Activated T-cell treated with anti-CD3 and anti-CD28 coated beads, Interleukin-2, amount 50 U/mL, for 24 hours (primary cell): ENCODE results near the gene ARHGAP11B.
"Not testable (repeated sequence)": the region's sequence is repeated elsewhere in the genome, so short reads cannot be mapped to it uniquely, and the experiment has no call there.

Experiments
- DNase-seq: peaks from one replicate; pipeline ENCODE4 v3.0.0-alpha.2; 2020
- H3K27ac Mint-ChIP-seq: 2 replicates; pipeline ENCODE4 v1.8.0; 2020; ENCODE audit warnings: mild to moderate bottlenecking, mixed read lengths
- H3K27me3 Mint-ChIP-seq: 2 replicates; pipeline ENCODE4 v1.8.0; 2020; ENCODE audit warnings: mixed read lengths
- H3K36me3 Mint-ChIP-seq: 2 replicates; pipeline ENCODE4 v1.8.0; 2020; ENCODE audit warnings: low read depth, mixed read lengths
- H3K4me1 Mint-ChIP-seq: 2 replicates; pipeline ENCODE4 v1.8.0; 2020; ENCODE audit warnings: low read depth, mixed read lengths
- H3K4me3 Mint-ChIP-seq: 2 replicates; pipeline ENCODE4 v1.8.0; 2020; ENCODE audit warnings: mild to moderate bottlenecking, moderate library complexity, mixed read lengths
- H3K9me3 Mint-ChIP-seq: 2 replicates; pipeline ENCODE4 v1.8.0; 2020; ENCODE audit warnings: mixed read lengths

ARHGAP11B gene

GRCh38 chr15:30625436-30626193 lies at the start of gene ARHGAP11B:
TSS of gene ARHGAP11B (plus strand) at chr15:30626128.
- peak within 1 kb of the TSS; percentile 99 for H3K4me3 Mint-ChIP-seq
- H3K27ac Mint-ChIP-seq = peak within 1 kb of the TSS; percentile 97
- peaks cover 38% of the 10 kb centered on the region for H3K36me3 Mint-ChIP-seq

DNA sequence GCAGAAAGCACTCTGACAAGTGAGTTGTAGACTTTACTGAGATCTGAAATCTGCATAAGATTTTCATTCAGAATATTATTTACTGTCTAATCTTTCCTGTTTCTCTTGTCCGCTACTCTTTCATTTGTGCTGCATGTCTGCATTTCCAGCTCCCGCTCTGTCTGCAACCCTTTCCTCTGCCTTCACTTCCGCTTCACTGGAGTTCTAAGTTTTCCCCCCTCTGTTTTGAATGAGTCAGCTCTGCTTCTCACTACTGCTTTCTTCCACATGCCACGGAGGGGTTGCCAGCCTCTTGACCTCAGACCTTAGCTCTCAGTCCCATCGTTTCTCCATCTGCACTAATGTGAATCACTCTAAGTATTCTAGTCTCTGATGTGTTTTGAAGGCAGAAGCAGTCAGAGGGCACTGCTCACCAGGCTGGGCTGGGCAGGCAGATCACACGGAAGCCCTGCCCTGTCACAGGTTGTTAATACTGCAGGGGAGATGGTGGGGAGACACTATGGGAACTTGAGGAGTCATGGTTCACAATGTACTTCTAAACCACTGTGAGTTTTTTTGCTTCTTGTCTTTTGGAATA lies 46.4 kb upstream of the ARHGAP11B start:
- not testable (repeated sequence) for H3K27ac Mint-ChIP-seq, H3K4me3 Mint-ChIP-seq, DNase-seq, H3K36me3 Mint-ChIP-seq, H3K27me3 Mint-ChIP-seq, H3K9me3 Mint-ChIP-seq, H3K4me1 Mint-ChIP-seq

More at GRCh38 chr15:30625436-30626193, at the start of gene ARHGAP11B:
- not testable (repeated sequence) for H3K9me3 Mint-ChIP-seq, H3K27me3 Mint-ChIP-seq
- DNase-seq = peak; percentile 94
- peaks cover 14% of the 10 kb centered on the region for H3K4me1 Mint-ChIP-seq

DNA sequence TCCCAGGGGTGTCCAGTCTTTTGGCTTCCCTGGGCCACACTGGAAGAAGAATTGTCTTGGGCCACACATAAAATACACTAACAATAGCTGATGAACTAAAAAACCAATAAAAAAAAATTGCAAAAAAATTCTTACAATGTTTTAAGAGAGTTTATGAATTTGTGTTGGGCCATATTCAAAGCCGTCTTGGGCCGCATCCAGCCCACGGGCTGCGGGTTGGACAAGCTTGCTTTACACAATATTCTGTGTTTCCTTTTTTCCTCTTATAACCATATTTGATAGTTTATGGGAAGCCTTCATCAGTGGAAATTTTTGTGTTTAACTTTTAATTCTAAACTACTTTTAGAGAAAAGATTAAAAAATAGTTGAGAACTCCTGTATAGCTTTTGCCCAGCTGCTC lies 45.2 kb upstream of the ARHGAP11B start:
- H3K4me3 Mint-ChIP-seq, H3K27me3 Mint-ChIP-seq, H3K36me3 Mint-ChIP-seq, H3K27ac Mint-ChIP-seq, DNase-seq, H3K4me1 Mint-ChIP-seq, H3K9me3 Mint-ChIP-seq: not testable (repeated sequence)

DNA sequence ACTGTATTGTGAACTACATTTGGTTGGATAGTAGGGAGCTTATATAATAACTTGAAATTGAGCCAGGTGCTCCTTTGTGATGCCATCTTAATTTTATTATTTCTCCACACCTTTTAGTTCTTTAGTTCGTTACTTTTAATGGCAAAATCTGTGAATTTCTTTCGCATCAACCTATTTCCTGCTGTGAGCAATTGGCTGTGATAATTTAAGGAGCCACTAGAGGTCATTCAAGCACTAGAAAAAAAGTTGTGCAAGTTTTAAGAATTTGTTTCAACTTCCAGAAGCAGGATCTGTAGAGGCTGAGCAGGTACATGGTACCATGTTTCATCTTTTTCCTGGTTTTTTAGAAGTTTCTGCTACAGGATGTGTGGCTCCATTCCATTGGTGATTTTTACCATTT lies 27.0 kb upstream of the ARHGAP11B start:
- not testable (repeated sequence) for H3K36me3 Mint-ChIP-seq, H3K4me3 Mint-ChIP-seq, H3K27ac Mint-ChIP-seq, H3K4me1 Mint-ChIP-seq, DNase-seq, H3K9me3 Mint-ChIP-seq, H3K27me3 Mint-ChIP-seq

DNA sequence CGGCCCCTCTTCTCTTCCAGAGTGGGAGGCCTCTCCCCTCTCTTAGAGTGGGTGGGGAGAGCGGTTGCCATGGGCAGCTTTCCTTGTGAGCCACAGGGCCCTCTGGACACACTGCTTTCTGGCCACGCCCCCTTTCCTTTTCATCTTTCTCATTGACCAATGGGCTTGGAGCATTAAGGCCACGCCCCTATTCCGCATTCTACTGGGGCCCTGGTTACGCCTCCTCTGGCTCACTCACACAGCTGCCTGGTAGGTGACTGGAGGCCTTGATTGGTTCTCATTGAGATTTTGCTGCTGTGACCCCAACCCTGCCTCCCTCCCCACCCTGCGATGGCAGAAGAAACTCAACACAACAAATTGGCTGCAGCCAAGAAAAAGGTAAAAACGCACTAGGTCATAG lies 22.1 kb upstream of the ARHGAP11B start, which contains the start of gene GOLGA8H:
Gene GOLGA8H (plus strand): TSS at position 233 of the 400 bp plus-strand sequence. CDS start 98 bp downstream, at position 331.
- H3K9me3 Mint-ChIP-seq, H3K4me1 Mint-ChIP-seq, H3K36me3 Mint-ChIP-seq, H3K27me3 Mint-ChIP-seq, H3K27ac Mint-ChIP-seq, H3K4me3 Mint-ChIP-seq, DNase-seq: not testable (repeated sequence)

DNA sequence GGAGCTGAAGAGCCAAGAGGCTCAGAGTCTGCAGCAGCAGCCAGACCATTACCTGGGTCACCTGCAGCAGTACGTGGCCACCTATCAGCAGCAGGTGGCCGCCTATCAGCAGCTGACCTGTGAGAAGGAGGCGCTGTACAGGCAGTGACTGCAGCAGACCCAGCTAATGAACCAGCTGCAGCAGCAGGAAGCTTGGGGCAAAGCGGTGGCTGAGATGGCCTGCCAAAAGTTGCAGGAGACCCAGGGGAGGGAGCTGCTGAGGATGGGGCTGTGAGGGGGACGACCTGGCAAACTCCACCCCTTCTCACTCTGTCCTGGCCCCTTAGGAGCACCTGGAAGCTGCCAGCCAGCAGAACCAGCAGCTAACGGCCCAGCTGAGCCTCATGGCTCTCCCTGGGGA lies 13.7 kb upstream of the ARHGAP11B start:
- not testable (repeated sequence) for H3K27ac Mint-ChIP-seq, H3K27me3 Mint-ChIP-seq, H3K4me1 Mint-ChIP-seq, H3K36me3 Mint-ChIP-seq, H3K4me3 Mint-ChIP-seq, DNase-seq, H3K9me3 Mint-ChIP-seq

- peaks cover 11% of the 10 kb centered on the region for H3K36me3 Mint-ChIP-seq
- not testable (repeated sequence) for H3K27ac Mint-ChIP-seq, H3K4me3 Mint-ChIP-seq, H3K27me3 Mint-ChIP-seq, H3K4me1 Mint-ChIP-seq, H3K9me3 Mint-ChIP-seq, DNase-seq
Measured at GRCh38 chr15:30621342-30621741, 4.6 kb upstream of the ARHGAP11B start.

- not testable (repeated sequence) for H3K9me3 Mint-ChIP-seq, H3K27me3 Mint-ChIP-seq
- peak overlapping the region; percentile 97 for H3K27ac Mint-ChIP-seq
- peaks cover 14% of the 10 kb centered on the region for H3K4me1 Mint-ChIP-seq
- DNase-seq = peak; percentile 52
- H3K4me3 Mint-ChIP-seq = peak overlapping the region; percentile 99
- peaks cover 41% of the 10 kb centered on the region for H3K36me3 Mint-ChIP-seq
Measured at GRCh38 chr15:30626194-30626565, 252 bp downstream of the ARHGAP11B start.

DNA sequence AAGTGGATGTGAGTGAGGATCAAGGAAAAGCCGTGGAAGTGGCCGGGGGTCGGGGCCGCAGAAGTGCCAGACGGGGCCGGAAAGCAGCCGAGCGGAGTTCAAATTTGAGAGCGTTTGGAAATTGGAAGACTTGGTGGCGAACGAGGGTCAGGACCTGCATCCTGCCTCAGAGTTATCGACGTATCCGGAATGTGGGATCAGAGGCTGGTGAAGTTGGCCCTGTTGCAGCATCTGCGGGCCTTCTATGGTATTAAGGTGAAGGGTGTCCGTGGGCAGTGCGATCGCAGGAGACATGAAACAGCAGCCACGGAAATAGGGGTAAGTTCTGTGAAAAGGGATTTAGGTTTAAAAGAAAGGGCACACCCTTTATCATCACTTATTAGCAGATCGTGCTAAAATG lies 704 bp downstream of the ARHGAP11B start:
- H3K27me3 Mint-ChIP-seq, H3K9me3 Mint-ChIP-seq: not testable (repeated sequence)
- DNase-seq = peak; percentile 33
- H3K4me3 Mint-ChIP-seq = peak overlapping the region; percentile 99
- H3K27ac Mint-ChIP-seq = peak overlapping the region; percentile 97
- H3K4me1 Mint-ChIP-seq = peaks cover 14% of the 10 kb centered on the region
- H3K36me3 Mint-ChIP-seq = peaks cover 44% of the 10 kb centered on the region

GRCh38 chr15:30650012-30650929 lies 24.3 kb downstream of the ARHGAP11B start:
- H3K4me1 Mint-ChIP-seq = peaks cover 19% of the 10 kb centered on the region
- peaks cover 68% of the 10 kb centered on the region for H3K36me3 Mint-ChIP-seq
- H3K4me3 Mint-ChIP-seq = no peak overlapping the region
- H3K27ac Mint-ChIP-seq = no peak overlapping the region
- no peaks in the 10 kb centered on the region for H3K27me3 Mint-ChIP-seq
- DNase-seq = no peak
- no peaks in the 10 kb centered on the region for H3K9me3 Mint-ChIP-seq

DNA sequence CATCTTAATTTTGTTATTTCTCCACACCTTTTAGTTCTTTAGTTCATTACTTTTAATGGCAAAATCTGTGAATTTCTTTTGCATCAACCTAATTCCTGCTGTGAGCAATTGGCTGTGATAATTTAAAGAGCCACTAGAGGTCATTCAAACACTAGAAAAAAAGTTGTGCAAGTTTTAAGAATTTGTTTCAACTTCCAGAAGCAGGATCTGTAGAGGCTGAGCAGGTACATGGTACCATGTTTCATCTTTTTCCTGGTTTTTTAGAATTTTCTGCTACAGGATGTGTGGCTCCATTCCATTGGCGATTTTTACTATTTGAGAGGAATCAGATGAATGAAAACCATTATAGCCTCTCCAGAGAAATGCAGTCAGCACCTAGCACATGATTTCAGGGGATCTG lies 35.2 kb downstream of the ARHGAP11B start:
- not testable (repeated sequence) for H3K27me3 Mint-ChIP-seq, H3K27ac Mint-ChIP-seq, H3K9me3 Mint-ChIP-seq, H3K4me1 Mint-ChIP-seq, H3K4me3 Mint-ChIP-seq, DNase-seq
- peaks cover 53% of the 10 kb centered on the region for H3K36me3 Mint-ChIP-seq

DNA sequence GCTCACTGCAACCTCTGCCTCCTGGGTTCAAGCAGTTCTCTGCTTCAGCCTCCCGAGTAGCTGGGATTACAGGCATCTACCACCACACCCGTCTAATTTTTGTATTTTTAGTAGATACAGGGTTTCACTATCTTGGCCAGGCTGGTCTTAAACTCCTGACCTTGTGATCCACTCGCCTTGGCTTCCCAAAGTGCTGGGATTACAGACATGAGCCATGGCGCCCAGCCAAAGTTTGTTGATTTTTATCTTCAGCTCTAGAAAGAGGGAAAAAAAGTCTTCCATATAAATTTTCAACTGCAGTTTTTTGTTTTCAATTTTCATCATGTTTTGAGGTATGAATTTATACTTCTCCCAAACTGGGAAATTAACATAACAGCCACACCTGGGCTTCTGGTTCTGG lies 43.7 kb downstream of the ARHGAP11B start:
- H3K27ac Mint-ChIP-seq, H3K9me3 Mint-ChIP-seq, H3K4me3 Mint-ChIP-seq, H3K27me3 Mint-ChIP-seq, DNase-seq: not testable (repeated sequence)
- Mint-ChIP-seq H3K4me1 (peaks cover 11% of the 10 kb centered on the region), H3K36me3 (peaks cover 66% of the 10 kb centered on the region)

GRCh38 chr15:30670056-30670455 lies 44.1 kb downstream of the ARHGAP11B start:
- Mint-ChIP-seq H3K9me3 (no peaks in the 10 kb centered on the region), H3K4me1 (peaks cover 11% of the 10 kb centered on the region), H3K36me3 (peaks cover 65% of the 10 kb centered on the region), H3K27me3 (no peaks in the 10 kb centered on the region), H3K4me3 (no peak overlapping the region), H3K27ac (no peak overlapping the region)
- DNase-seq = no peak

DNA sequence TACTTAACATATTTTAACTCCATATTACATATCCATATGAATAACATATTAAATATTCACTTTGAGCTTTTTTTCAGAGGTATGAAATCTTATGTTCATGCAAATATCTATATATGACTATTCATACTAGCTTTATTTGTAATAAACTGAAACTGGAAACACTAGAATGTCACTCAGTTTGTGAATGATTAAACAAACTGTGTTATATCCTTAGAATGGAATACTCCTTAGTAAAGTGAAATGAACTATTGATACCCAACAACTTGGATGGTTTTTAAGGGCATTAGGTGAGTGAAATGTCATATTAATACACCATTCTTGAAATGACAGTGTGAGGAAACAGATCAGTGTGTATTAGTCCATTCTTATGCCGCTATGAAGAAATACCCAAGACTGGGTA lies 45.4 kb downstream of the ARHGAP11B start:
- Mint-ChIP-seq H3K4me1 (peaks cover 11% of the 10 kb centered on the region), H3K27me3 (no peaks in the 10 kb centered on the region), H3K36me3 (peaks cover 68% of the 10 kb centered on the region), H3K4me3 (no peak overlapping the region), H3K27ac (no peak overlapping the region), H3K9me3 (no peaks in the 10 kb centered on the region)
- DNase-seq = no peak

- Mint-ChIP-seq H3K4me1 (peaks cover 11% of the 10 kb centered on the region), H3K27ac (no peak overlapping the region), H3K4me3 (no peak overlapping the region), H3K27me3 (no peaks in the 10 kb centered on the region), H3K9me3 (peaks cover 3% of the 10 kb centered on the region), H3K36me3 (peaks cover 45% of the 10 kb centered on the region)
- no peak for DNase-seq
Measured at GRCh38 chr15:30675126-30675525, 49.2 kb downstream of the ARHGAP11B start.
